WTC11 (cell line): Measurements from ENCODE around the gene EMC10. TPM values are rescaled to one million over a fixed set of nuclear protein-coding genes. Genes with fewer than 3 reads are reported as not detected.

ENCODE experiments used
- ATAC-seq: fragments of 200-7000 bp; cut with Tn5 transposase; 2 replicates; pipeline ENCODE4 v1.10.0; 2021; ENCODE audit warnings: mild to moderate bottlenecking, moderate library complexity
- CTCF ChIA-PET: fragments of 300-600 bp; sonication (Branson Sonifier 250); formaldehyde crosslinking; loops from one replicate; lab custom pipeline; 2021; ENCODE audit warnings: antibody characterized with exemption; lab: Charles Lee
- POLR2A ChIA-PET: fragments of 350-600 bp; sonication (Branson Sonifier 250); formaldehyde crosslinking; loops from one replicate; lab custom pipeline; 2021; ENCODE audit warnings: antibody characterized with exemption; lab: Charles Lee
- DNase-seq: peaks from one replicate; pipeline ENCODE4 v3.0.0; 2021; ENCODE audit warnings: low spot score
- H3K27ac Mint-ChIP-seq: 2 replicates; pipeline ENCODE4 v1.8.0; 2021; ENCODE audit warnings: mixed read lengths
- H3K27me3 Mint-ChIP-seq: 2 replicates; pipeline ENCODE4 v1.8.0; 2021; ENCODE audit warnings: low read depth, mild to moderate bottlenecking, moderate library complexity, mixed read lengths
- H3K36me3 Mint-ChIP-seq: 2 replicates; pipeline ENCODE4 v1.8.0; 2021; ENCODE audit warnings: mixed read lengths
- H3K4me1 Mint-ChIP-seq: 2 replicates; pipeline ENCODE4 v1.8.0; 2022; ENCODE audit warnings: mixed read lengths
- H3K4me3 Mint-ChIP-seq: 2 replicates; pipeline ENCODE4 v1.8.0; 2021; ENCODE audit warnings: mild to moderate bottlenecking, moderate library complexity, mixed read lengths
- H3K9me3 Mint-ChIP-seq: 2 replicates; pipeline ENCODE4 v1.8.0; 2021; ENCODE audit warnings: mixed read lengths
- AR ChIP-seq: fragments of 250-450 bp; sonication (Bioruptor Pico); IDR thresholded peaks from 2 replicates; pipeline ENCODE4 v1.9.0; 2021; ENCODE audit warnings: mild to moderate bottlenecking
- ATF6 ChIP-seq: sonication (generic); formaldehyde crosslinking; IDR thresholded peaks from 2 replicates; pipeline ENCODE4 v1.8.1; 2023; ENCODE audit warnings: mild to moderate bottlenecking, missing genetic modification reagents
- CBFB ChIP-seq: sonication (generic); formaldehyde crosslinking; IDR thresholded peaks from 2 replicates; pipeline ENCODE4 v1.8.1; 2022; ENCODE audit warnings: mild to moderate bottlenecking, low read depth, missing genetic modification reagents
- CREM ChIP-seq: sonication (generic); formaldehyde crosslinking; IDR thresholded peaks from 2 replicates; pipeline ENCODE4 v1.8.1; 2022; ENCODE audit warnings: mild to moderate bottlenecking, missing genetic modification reagents, moderate library complexity
- EMX1 ChIP-seq: fragments of 250-450 bp; sonication (Bioruptor Pico); IDR thresholded peaks from 2 replicates; pipeline ENCODE4 v1.8.0; 2021; ENCODE audit warnings: mild to moderate bottlenecking
- GABPB1 ChIP-seq: sonication (generic); formaldehyde crosslinking; IDR thresholded peaks from 2 replicates; pipeline ENCODE4 v1.8.1; 2023; ENCODE audit warnings: mild to moderate bottlenecking, missing genetic modification reagents
- GRHL2 ChIP-seq: fragments of 250-450 bp; sonication (Bioruptor Pico); IDR thresholded peaks from 2 replicates; pipeline ENCODE4 v1.8.0; 2022; ENCODE audit warnings: mild to moderate bottlenecking, moderate library complexity; ENCODE audit not compliant: insufficient replicate concordance, severe bottlenecking
- IRF2 ChIP-seq: sonication (generic); formaldehyde crosslinking; IDR thresholded peaks from 2 replicates; pipeline ENCODE4 v1.8.0; 2022; ENCODE audit warnings: low read depth, missing genetic modification reagents, borderline replicate concordance
- MAX ChIP-seq: sonication (generic); formaldehyde crosslinking; IDR thresholded peaks from 2 replicates; pipeline ENCODE4 v1.8.0; 2022; ENCODE audit warnings: mild to moderate bottlenecking, missing genetic modification reagents
- NFE2L1 ChIP-seq: sonication (generic); formaldehyde crosslinking; IDR thresholded peaks from 2 replicates; pipeline ENCODE4 v1.8.1; 2023; ENCODE audit warnings: missing genetic modification reagents
- NR1H2 ChIP-seq: sonication (generic); formaldehyde crosslinking; IDR thresholded peaks from 2 replicates; pipeline ENCODE4 v1.9.0; 2021; ENCODE audit warnings: mild to moderate bottlenecking, moderate library complexity, missing genetic modification reagents
- NR2C2 ChIP-seq: sonication (generic); formaldehyde crosslinking; IDR thresholded peaks from 2 replicates; pipeline ENCODE4 v1.8.0; 2022; ENCODE audit warnings: mild to moderate bottlenecking, missing genetic modification reagents
- SMAD3 ChIP-seq: sonication (generic); formaldehyde crosslinking; IDR thresholded peaks from 2 replicates; pipeline ENCODE4 v1.8.0; 2022; ENCODE audit warnings: missing genetic modification reagents, mild to moderate bottlenecking, borderline replicate concordance
- SMAD4 ChIP-seq: sonication (generic); formaldehyde crosslinking; IDR thresholded peaks from 2 replicates; pipeline ENCODE4 v1.8.0; 2022; ENCODE audit warnings: mild to moderate bottlenecking, missing genetic modification reagents
- STAT6 ChIP-seq: sonication (generic); formaldehyde crosslinking; conservative IDR thresholded peaks from 2 replicates; pipeline ENCODE4 v1.8.1; 2023; ENCODE audit warnings: mild to moderate bottlenecking, low read depth, missing genetic modification reagents, moderate library complexity
- TEAD1 ChIP-seq: sonication (generic); formaldehyde crosslinking; IDR thresholded peaks from 2 replicates; pipeline ENCODE4 v1.8.0; 2022; ENCODE audit warnings: mild to moderate bottlenecking, missing genetic modification reagents
- ZBTB43 ChIP-seq: sonication (generic); formaldehyde crosslinking; IDR thresholded peaks from 2 replicates; pipeline ENCODE4 v1.8.1; 2023; ENCODE audit warnings: mild to moderate bottlenecking, missing genetic modification reagents
- ZNF121 ChIP-seq: sonication (generic); formaldehyde crosslinking; IDR thresholded peaks from 2 replicates; pipeline ENCODE4 v1.8.0; 2023; ENCODE audit warnings: missing genetic modification reagents
- ZNF219 ChIP-seq: sonication (generic); formaldehyde crosslinking; IDR thresholded peaks from 2 replicates; pipeline ENCODE4 v1.8.0; 2023; ENCODE audit warnings: missing genetic modification reagents, mild to moderate bottlenecking, borderline replicate concordance
- ZNF281 ChIP-seq: sonication (generic); formaldehyde crosslinking; IDR thresholded peaks from 2 replicates; pipeline ENCODE4 v1.8.0; 2023; ENCODE audit warnings: mild to moderate bottlenecking, missing genetic modification reagents
- total RNA-seq: library from RNA; stranded (reverse); gene quantifications from 3 replicates; pipeline ENCODE4 v1.2.3, GENCODE V29; 2021

EMC10 gene
- total RNA-seq, 1 experiment from 2014 or later, result 114 TPM

- TF ChIP-seq ZBTB43 (CRISPR knock-in tag), result no peak
- no peak for TF ChIP-seq MAX (CRISPR knock-in tag)
- no peak for TF ChIP-seq EMX1 (CRISPR knock-in tag)
- no peak for TF ChIP-seq GRHL2
- TF ChIP-seq NR1H2 (CRISPR knock-in tag), result no peak
- no peak for TF ChIP-seq ZNF121
- no peak for TF ChIP-seq ZNF219 (CRISPR knock-in tag)
- no peak for TF ChIP-seq TEAD1
- no peak for TF ChIP-seq ATF6
- H3K4me1 Mint-ChIP-seq, result peaks cover 7% of the 10 kb centered on the region
- no peak overlapping the region for H3K27ac Mint-ChIP-seq
- no peaks in the 10 kb centered on the region; the same call in none of the 2 replicates for H3K27me3 Mint-ChIP-seq
- no peaks in the 10 kb centered on the region for H3K36me3 Mint-ChIP-seq
- H3K4me3 Mint-ChIP-seq, result no peak overlapping the region
- H3K9me3 Mint-ChIP-seq, result no peaks in the 10 kb centered on the region
- no peak for DNase-seq
- ChIA-PET CTCF (interaction anchor here (0.8 to 2.3 kb wide), 4 partner anchors 74 to 106 kb away, joined by 3 to 11 read pairs (median 6); partner anchors contain the start of gene POLD1), POLR2A (interaction anchor here (1.0 kb wide), 1 partner anchor 95 kb away, joined by 4 read pairs; no protein-coding TSS in a partner anchor)
- no peak for ATAC-seq
These were observed 13.3 kb upstream of the EMC10 start for GRCh38 chr19:50462970-50463369.

- no peaks in the 10 kb centered on the region for H3K9me3 Mint-ChIP-seq
- no peak for ATAC-seq
- no peak for DNase-seq
- H3K27me3 Mint-ChIP-seq, result peaks cover 4% of the 10 kb centered on the region
- peaks cover 7% of the 10 kb centered on the region for H3K4me1 Mint-ChIP-seq
- H3K27ac Mint-ChIP-seq, result no peak overlapping the region
- H3K36me3 Mint-ChIP-seq, result no peaks in the 10 kb centered on the region
- H3K4me3 Mint-ChIP-seq, result no peak overlapping the region
- CTCF ChIA-PET, result interaction anchor here (0.7 to 3.2 kb wide), 8 partner anchors 10 to 136 kb away, joined by 3 to 35 read pairs (median 6); partner anchors contain the start of gene KCNC3
- POLR2A ChIA-PET, result interaction anchor here (0.5 kb wide), 1 partner anchor 53 kb away, joined by 3 read pairs; no protein-coding TSS in a partner anchor
- TF ChIP-seq IRF2 (CRISPR knock-in tag) (no peak), NFE2L1 (CRISPR knock-in tag) (no peak), ZNF281 (no peak), GABPB1 (no peak), SMAD3 (CRISPR knock-in tag) (no peak), CBFB (no peak), SMAD4 (no peak), CREM (CRISPR knock-in tag) (no peak), NR2C2 (CRISPR knock-in tag) (no peak), STAT6 (no peak), AR (CRISPR knock-in tag) (no peak), ATF6 (no peak), GRHL2 (no peak)
These were observed 12.0 kb upstream of the EMC10 start for GRCh38 chr19:50464348-50464747.
